DND-41 (cell line): Measurements from ENCODE around the gene NCAPD2.

ENCODE experiments used
- EZH2 ChIP-seq: IDR thresholded peaks from 3 replicates; pipeline ENCODE4 v1.6.1; 2012; ENCODE audit warnings: borderline replicate concordance, low read depth, mild to moderate bottlenecking, moderate library complexity, low read length, inconsistent platforms; ENCODE audit not compliant: severe bottlenecking
- TF ChIP-seq, protein P1 (sequence below): IDR thresholded peaks from 2 replicates; pipeline ENCODE4 v1.5.1; 2012; ENCODE audit warnings: borderline replicate concordance, low read length, moderate library complexity, mild to moderate bottlenecking; ENCODE audit not compliant: poor library complexity, severe bottlenecking; ENCODE audit errors: extremely low read depth

DNA sequence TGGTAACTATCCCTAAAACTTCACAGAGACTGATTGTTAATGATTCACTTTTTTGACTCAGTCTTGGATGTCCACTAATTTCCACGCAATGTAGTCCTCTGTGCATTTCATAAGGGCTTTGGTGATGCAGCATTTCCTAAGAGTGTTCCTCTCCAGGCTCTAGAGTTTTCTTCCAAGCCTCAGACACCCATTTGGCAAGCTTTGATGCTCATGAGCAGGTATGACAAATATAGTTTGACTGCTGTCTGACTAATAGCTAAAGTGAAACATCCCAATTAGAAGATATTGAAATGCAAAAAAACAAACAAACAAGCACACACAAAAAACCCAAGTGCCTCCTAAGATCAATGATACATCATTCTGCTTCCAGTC lies 21.9 kb upstream of the NCAPD2 start:
- TF ChIP-seq, protein P1, sequence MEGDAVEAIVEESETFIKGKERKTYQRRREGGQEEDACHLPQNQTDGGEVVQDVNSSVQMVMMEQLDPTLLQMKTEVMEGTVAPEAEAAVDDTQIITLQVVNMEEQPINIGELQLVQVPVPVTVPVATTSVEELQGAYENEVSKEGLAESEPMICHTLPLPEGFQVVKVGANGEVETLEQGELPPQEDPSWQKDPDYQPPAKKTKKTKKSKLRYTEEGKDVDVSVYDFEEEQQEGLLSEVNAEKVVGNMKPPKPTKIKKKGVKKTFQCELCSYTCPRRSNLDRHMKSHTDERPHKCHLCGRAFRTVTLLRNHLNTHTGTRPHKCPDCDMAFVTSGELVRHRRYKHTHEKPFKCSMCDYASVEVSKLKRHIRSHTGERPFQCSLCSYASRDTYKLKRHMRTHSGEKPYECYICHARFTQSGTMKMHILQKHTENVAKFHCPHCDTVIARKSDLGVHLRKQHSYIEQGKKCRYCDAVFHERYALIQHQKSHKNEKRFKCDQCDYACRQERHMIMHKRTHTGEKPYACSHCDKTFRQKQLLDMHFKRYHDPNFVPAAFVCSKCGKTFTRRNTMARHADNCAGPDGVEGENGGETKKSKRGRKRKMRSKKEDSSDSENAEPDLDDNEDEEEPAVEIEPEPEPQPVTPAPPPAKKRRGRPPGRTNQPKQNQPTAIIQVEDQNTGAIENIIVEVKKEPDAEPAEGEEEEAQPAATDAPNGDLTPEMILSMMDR: no peak
- TF ChIP-seq EZH2: no peak
